Pancreas (tissue), 10 donors: ENCODE measurements around the gene ADGRV1. TPM values are rescaled to one million over a fixed set of nuclear protein-coding genes. Genes with fewer than 3 reads are reported as not detected.
"Not testable (repeated sequence)": the region's sequence is repeated elsewhere in the genome, so short reads cannot be mapped to it uniquely, and the experiment has no call there.

Experiments used
- ATAC-seq, 4 donors: fragments of 200-7000 bp; cut with Tn5 transposase; one replicate each; pipeline versions ENCODE4 v1.8.0 to v1.9.1; 2020; ENCODE audit warnings: mild to moderate bottlenecking in 4 of 4, moderate library complexity in 4 of 4
- DNase-seq, 6 donors: peaks; one replicate each; pipeline ENCODE4 v3.0.0-alpha.2; 2020
- FAIRE-seq: peaks from 2 replicates; lab custom pipeline; 2012; peaks lifted over from hg19 to GRCh38; lab: Jason Lieb, UNC
- H3K27ac ChIP-seq, 4 donors: fragments of 200-600 bp; sonication (generic); 1 replicate in 3 of 4; 2 replicates in 1 of 4; pipeline versions ENCODE4 v1.5.0 to v1.8.0; 2020
- H3K27me3 ChIP-seq, 4 donors: fragments of 200-600 bp; one replicate each; pipeline ENCODE4 v1.8.0; 2021
- H3K36me3 ChIP-seq, 3 donors: fragments of 200-600 bp; sonication (generic) in 1 of 3; one replicate each; pipeline versions ENCODE4 v1.5.0 to v1.8.0; 2020 to 2021
- H3K4me1 ChIP-seq, 3 donors: fragments of 200-600 bp; one replicate each; pipeline ENCODE4 v1.8.0; 2021
- H3K4me3 ChIP-seq, 4 donors: fragments of 200-600 bp; sonication (generic) in 2 of 4; one replicate each; pipeline versions ENCODE4 v1.5.0 to v1.8.0; 2020 to 2021
- H3K9me3 ChIP-seq, 4 donors: fragments of 200-600 bp; one replicate each; pipeline ENCODE4 v1.8.0; 2021
- CTCF ChIP-seq, 4 donors: fragments of 200-600 bp; sonication (generic) in 3 of 4; IDR thresholded peaks; one replicate each; pipeline versions ENCODE4 v1.5.0 to v1.8.0; 2021; ENCODE audit warnings: antibody characterized with exemption in 4 of 4
- WGBS, 2 donors: extraction: QIAGEN DNeasy Blood & Tissue Kit; methylation state at CpG; one replicate each; pipeline ENCODE4 v1.1.7; 2013; 5-methylcytosine and 5-hydroxymethylcytosine counted together
- intact Hi-C, 3 donors: fragments of 100-400 bp; cut with DNase I; formaldehyde crosslinking; loops; one replicate each; pipeline versions ENCODE4 v1.11.1 to v1.14.2; 2022
- polyA plus RNA-seq, 2 donors: library from polyadenylated mRNA; stranded (reverse); fragments of 200-250 nt; gene quantifications; one replicate each; pipeline ENCODE4 v1.2.3, GENCODE V29; 2013
- total RNA-seq, 6 donors: library from RNA; stranded (reverse); fragmentation: NEBNext Ultra II Directional in 4 of 6; extraction: Animal tissue kit (Norgen Biotek cat#: 25700) in 4 of 6; gene quantifications; one replicate each; pipeline versions ENCODE4 v1.2.1 to v1.2.4, GENCODE V29; 2021 to 2023
- donor health status: healthy with polysubstance abuse.
- donor health status: DM: no; HTN: no; CAD: no; lungs with moderate emphysema.
- donor health status: DM: no; HTN: no; CAD: no.
- donor health status: control.
- donor health status: control.
- donor health status: Bipolar disorder and iron deficiency.
- donor health status: DM: yes; HTN: yes; CAD: no.
- donor health status: DM: no; HTN: no; CAD: no.
- donor health status: DM: no; HTN: no; CAD: no.
- donor health status: DM: yes; HTN: yes; CAD: no.

ADGRV1 gene
- total and polyA plus RNA-seq, 8 donors, result 3.9 to 6.9 (median 5.4) TPM

DNA sequence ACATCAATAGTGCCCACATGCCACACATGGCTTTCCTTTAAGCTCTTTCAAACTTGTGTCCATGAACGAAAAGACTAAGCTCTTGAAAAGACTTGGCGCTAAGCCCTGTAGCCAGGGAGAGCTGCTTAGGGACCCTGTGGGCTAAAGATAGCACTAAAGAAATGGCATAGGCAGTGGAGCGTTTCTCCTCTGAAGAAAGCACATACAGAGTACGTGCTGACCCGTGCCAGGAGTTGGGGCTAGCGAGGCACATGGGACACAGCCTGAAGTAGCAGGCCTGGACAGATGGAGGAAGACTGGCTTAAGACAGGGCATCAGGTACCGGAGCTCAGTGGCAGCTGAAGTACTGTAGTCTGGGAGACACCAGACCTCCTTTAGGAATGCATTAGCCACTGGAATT is 39.7 kb downstream of the ADGRV1 start:
- WGBS, 2 donors, result 85 to 88% methylated on average over 7 of the region's 7 CpGs
- no peak for ATAC-seq

GRCh38 chr5:90600307-90600706 is 41.7 kb downstream of the ADGRV1 start:
- DNase-seq, intact Hi-C loops, H3K9me3 ChIP-seq, H3K36me3 ChIP-seq, FAIRE-seq, H3K4me3 ChIP-seq, H3K27ac ChIP-seq, H3K27me3 ChIP-seq, H3K4me1 ChIP-seq, ATAC-seq: not testable (repeated sequence)
- WGBS, 2 donors, result 89 to 94% methylated on average over 3 of the region's 3 CpGs

More for the DNA sequence above, 39.7 kb downstream of the ADGRV1 start:
- H3K4me3 ChIP-seq, result no peak overlapping the region
- no peak for TF ChIP-seq CTCF (IDR thresholded peaks at IDR 0.05)
- intact Hi-C loops, result no loop called here
- no peaks in the 10 kb centered on the region for H3K36me3 ChIP-seq
- no peak overlapping the region for H3K27ac ChIP-seq
- no peaks in the 10 kb centered on the region for H3K27me3 ChIP-seq
- FAIRE-seq (no peak), DNase-seq (no peak)
- H3K4me1 ChIP-seq, result no peaks in the 10 kb centered on the region
- no peaks in the 10 kb centered on the region for H3K9me3 ChIP-seq

- Histone ChIP-seq H3K4me1 (no peaks in the 10 kb centered on the region), H3K27ac (no peak overlapping the region), H3K4me3 (no peak overlapping the region), H3K27me3 (no peaks in the 10 kb centered on the region), H3K9me3 (no peaks in the 10 kb centered on the region), H3K36me3 (no peaks in the 10 kb centered on the region)
- 60 to 69% methylated on average over 2 of the region's 2 CpGs for WGBS, 2 donors
- intact Hi-C loops, result no loop called here
- ATAC-seq, result no peak
- TF ChIP-seq CTCF (IDR thresholded peaks at IDR 0.05), result no peak
- no peak for FAIRE-seq
- DNase-seq, result no peak
Observed at GRCh38 chr5:90601468-90601867, 42.9 kb downstream of the ADGRV1 start.

GRCh38 chr5:90602681-90603080 is 44.1 kb downstream of the ADGRV1 start:
- no peak for DNase-seq
- intact Hi-C loops, result no loop called here
- Histone ChIP-seq H3K27ac (no peak overlapping the region), H3K36me3 (no peaks in the 10 kb centered on the region), H3K4me1 (no peaks in the 10 kb centered on the region), H3K9me3 (no peaks in the 10 kb centered on the region), H3K27me3 (no peaks in the 10 kb centered on the region), H3K4me3 (no peak overlapping the region)
- FAIRE-seq, result no peak
- ATAC-seq, result no peak
- 43 to 55% methylated on average over 1 of the region's 1 CpG for WGBS, 2 donors
- no peak for TF ChIP-seq CTCF (IDR thresholded peaks at IDR 0.05)

GRCh38 chr5:90606539-90606938 is 47.9 kb downstream of the ADGRV1 start:
- no peak for ATAC-seq
- WGBS, 2 donors, result 41 to 53% methylated on average over 2 of the region's 2 CpGs
- FAIRE-seq, result no peak
- H3K9me3 ChIP-seq, result no peaks in the 10 kb centered on the region
- H3K27ac ChIP-seq, result no peak overlapping the region
- TF ChIP-seq CTCF (IDR thresholded peaks at IDR 0.05), result peak in 2 of 4 donors; percentile 7 to 10
- intact Hi-C loops, result no loop called here
- no peaks in the 10 kb centered on the region for H3K27me3 ChIP-seq
- DNase-seq, result no peak
- no peaks in the 10 kb centered on the region for H3K36me3 ChIP-seq
- H3K4me3 ChIP-seq, result no peak overlapping the region
- H3K4me1 ChIP-seq, result no peaks in the 10 kb centered on the region
